Measurements from ENCODE around the gene CDKN1A. TPM values are rescaled to one million over a fixed set of nuclear protein-coding genes. Genes with fewer than 3 reads are reported as not detected.

Gene CDKN1A
- total and polyA plus RNA-seq, 9 of the 15 experiments (the other 6 are each of a cell fraction or from before 2014, with no cell fraction given) = 0.25 to 8.1 (median 5.1) TPM

DNA sequence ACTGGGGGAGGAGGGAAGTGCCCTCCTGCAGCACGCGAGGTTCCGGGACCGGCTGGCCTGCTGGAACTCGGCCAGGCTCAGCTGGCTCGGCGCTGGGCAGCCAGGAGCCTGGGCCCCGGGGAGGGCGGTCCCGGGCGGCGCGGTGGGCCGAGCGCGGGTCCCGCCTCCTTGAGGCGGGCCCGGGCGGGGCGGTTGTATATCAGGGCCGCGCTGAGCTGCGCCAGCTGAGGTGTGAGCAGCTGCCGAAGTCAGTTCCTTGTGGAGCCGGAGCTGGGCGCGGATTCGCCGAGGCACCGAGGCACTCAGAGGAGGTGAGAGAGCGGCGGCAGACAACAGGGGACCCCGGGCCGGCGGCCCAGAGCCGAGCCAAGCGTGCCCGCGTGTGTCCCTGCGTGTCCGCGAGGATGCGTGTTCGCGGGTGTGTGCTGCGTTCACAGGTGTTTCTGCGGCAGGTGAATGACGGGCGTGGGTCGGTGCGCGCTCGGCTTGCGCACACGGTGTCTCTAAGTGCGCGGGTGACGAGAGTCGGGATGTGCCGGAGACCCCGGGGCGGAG lies at the start of gene CDKN1A (continued):
- TF ChIP-seq, protein P1, sequence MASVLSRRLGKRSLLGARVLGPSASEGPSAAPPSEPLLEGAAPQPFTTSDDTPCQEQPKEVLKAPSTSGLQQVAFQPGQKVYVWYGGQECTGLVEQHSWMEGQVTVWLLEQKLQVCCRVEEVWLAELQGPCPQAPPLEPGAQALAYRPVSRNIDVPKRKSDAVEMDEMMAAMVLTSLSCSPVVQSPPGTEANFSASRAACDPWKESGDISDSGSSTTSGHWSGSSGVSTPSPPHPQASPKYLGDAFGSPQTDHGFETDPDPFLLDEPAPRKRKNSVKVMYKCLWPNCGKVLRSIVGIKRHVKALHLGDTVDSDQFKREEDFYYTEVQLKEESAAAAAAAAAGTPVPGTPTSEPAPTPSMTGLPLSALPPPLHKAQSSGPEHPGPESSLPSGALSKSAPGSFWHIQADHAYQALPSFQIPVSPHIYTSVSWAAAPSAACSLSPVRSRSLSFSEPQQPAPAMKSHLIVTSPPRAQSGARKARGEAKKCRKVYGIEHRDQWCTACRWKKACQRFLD (CRISPR knock-in tag; IDR thresholded peaks at IDR 0.05) = no peak
- TF ChIP-seq HIVEP1 (CRISPR knock-in tag; IDR thresholded peaks at IDR 0.05) (peak; percentile 57; the same call in 1 of the 2 replicates), NR1H2 (CRISPR knock-in tag; IDR thresholded peaks at IDR 0.05) (no peak), ZNF830 (CRISPR knock-in tag; IDR thresholded peaks at IDR 0.05) (no peak), E2F3 (CRISPR knock-in tag; IDR thresholded peaks at IDR 0.05) (no peak), ARHGAP35 (IDR thresholded peaks at IDR 0.05; ENCODE audit: partially characterized antibody) (peak; percentile 54), ZSCAN29 (IDR thresholded peaks at IDR 0.05) (no peak), RFX7 (CRISPR knock-in tag; IDR thresholded peaks at IDR 0.05) (no peak), ZNF589 (CRISPR knock-in tag; IDR thresholded peaks at IDR 0.05; ENCODE audit: low read depth) (no peak), MBD2 (IDR thresholded peaks at IDR 0.05; ENCODE audit: borderline replicate concordance, low read depth) (0 out of 2 replicates have a peak, but pooled peaks have one; percentile 25), MGA (IDR thresholded peaks at IDR 0.05) (peak; percentile 87), NFXL1 (CRISPR knock-in tag; IDR thresholded peaks at IDR 0.05) (no peak)
- TF ChIP-seq, protein P2, sequence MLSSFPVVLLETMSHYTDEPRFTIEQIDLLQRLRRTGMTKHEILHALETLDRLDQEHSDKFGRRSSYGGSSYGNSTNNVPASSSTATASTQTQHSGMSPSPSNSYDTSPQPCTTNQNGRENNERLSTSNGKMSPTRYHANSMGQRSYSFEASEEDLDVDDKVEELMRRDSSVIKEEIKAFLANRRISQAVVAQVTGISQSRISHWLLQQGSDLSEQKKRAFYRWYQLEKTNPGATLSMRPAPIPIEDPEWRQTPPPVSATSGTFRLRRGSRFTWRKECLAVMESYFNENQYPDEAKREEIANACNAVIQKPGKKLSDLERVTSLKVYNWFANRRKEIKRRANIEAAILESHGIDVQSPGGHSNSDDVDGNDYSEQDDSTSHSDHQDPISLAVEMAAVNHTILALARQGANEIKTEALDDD (IDR thresholded peaks at IDR 0.05) = no peak
- TF ChIP-seq, protein P3, sequence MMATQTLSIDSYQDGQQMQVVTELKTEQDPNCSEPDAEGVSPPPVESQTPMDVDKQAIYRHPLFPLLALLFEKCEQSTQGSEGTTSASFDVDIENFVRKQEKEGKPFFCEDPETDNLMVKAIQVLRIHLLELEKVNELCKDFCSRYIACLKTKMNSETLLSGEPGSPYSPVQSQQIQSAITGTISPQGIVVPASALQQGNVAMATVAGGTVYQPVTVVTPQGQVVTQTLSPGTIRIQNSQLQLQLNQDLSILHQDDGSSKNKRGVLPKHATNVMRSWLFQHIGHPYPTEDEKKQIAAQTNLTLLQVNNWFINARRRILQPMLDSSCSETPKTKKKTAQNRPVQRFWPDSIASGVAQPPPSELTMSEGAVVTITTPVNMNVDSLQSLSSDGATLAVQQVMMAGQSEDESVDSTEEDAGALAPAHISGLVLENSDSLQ (IDR thresholded peaks at IDR 0.05) = peak; percentile 14; the same call in 1 of the 2 replicates

Measured in K562 (cell line).